ENCODE measurements around the gene SLC22A15. TPM values are rescaled to one million over a fixed set of nuclear protein-coding genes. Genes with fewer than 3 reads are reported as not detected.
"Not testable (repeated sequence)": the region's sequence is repeated elsewhere in the genome, so short reads cannot be mapped to it uniquely, and the experiment has no call there.

The SLC22A15 gene
- total RNA-seq, 2 experiments from 2014 or later, result 0.08 to 0.22 TPM

DNA sequence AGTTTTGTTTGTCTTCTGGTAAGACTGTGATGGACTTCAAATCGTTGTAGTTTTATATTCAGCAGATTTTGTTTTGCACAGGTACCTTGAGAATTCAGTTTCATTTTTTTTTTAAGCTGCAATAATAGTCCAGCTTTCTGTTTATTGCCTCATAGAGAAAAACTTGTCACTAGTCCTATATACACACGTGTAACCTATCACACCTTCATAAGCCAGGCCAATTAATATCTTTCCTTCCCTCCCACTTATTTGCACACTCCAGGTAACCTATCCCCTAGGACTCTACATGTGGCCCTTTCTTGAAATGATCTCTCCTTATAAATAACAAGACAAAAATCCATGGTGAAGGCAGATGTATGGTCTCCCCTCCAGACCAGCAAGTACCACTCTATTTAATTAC lies 62.4 kb downstream of the SLC22A15 start:
- H3K36me3 ChIP-seq (ENCODE audit: insufficient read depth, low read length), result no peaks in the 10 kb centered on the region
- H3K27ac Mint-ChIP-seq, result no peak overlapping the region
- ATAC-seq (ENCODE audit: poor library complexity) (no peak), DNase-seq (no peak)
- no peaks in the 10 kb centered on the region for H3K4me1 Mint-ChIP-seq (ENCODE audit: low read depth)
- no peaks in the 10 kb centered on the region for H3K36me3 Mint-ChIP-seq (ENCODE audit: low read depth)
- H3K4me1 ChIP-seq (ENCODE audit: insufficient read depth, low read length), result no peaks in the 10 kb centered on the region
- peaks cover 15% of the 10 kb centered on the region for H3K27me3 Mint-ChIP-seq
- no peak overlapping the region for H3K4me3 Mint-ChIP-seq
- no peaks in the 10 kb centered on the region for H3K9me3 ChIP-seq (ENCODE audit: control insufficient read depth in 1 of 2, insufficient read depth in 1 of 2, low read length in 2 of 2)
- H3K9me3 Mint-ChIP-seq, result no peaks in the 10 kb centered on the region
- CTCF ChIA-PET, result no interaction called here
- peaks cover 0 to 6% of the 10 kb centered on the region in 2 experiments for H3K27me3 ChIP-seq (ENCODE audit: control insufficient read depth in 1 of 2, insufficient read depth in 2 of 2, low read length in 2 of 2)
- H3K4me3 ChIP-seq (ENCODE audit: low read length), result no peak overlapping the region
- TF ChIP-seq CTCF (IDR thresholded peaks at IDR 0.05), result no peak
- POLR2A ChIA-PET, result no interaction called here
- no peak overlapping the region for H3K27ac ChIP-seq (ENCODE audit: low read depth in 1 of 2, low read length in 2 of 2)
- intact Hi-C loops (cut with DNase I, micrococcal nuclease), result no loop called here

DNA sequence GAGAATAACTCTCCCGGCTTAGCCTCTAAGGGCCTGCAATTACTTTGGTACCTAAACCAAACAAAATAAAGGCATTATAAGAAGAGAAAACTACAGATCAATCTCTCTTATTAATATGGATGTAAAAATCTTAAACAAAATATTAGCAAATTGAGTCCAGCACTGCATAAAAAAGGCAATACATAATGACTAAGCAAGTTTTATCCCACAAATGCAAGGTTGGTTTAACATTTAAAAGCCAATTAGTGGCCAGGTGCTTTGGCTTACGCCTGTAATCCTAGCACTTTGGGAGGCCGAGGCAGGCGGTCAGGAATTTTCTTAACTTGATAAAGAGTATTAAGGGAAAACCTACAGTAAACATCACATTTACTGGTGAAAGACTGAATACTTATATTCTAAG lies 67.8 kb downstream of the SLC22A15 start:
- ChIA-PET POLR2A (no interaction called here), CTCF (no interaction called here)
- H3K36me3 Mint-ChIP-seq (ENCODE audit: low read depth), result no peaks in the 10 kb centered on the region
- H3K4me1 Mint-ChIP-seq (ENCODE audit: low read depth), result no peaks in the 10 kb centered on the region
- no peak overlapping the region for H3K27ac Mint-ChIP-seq
- H3K27ac ChIP-seq (ENCODE audit: low read depth in 1 of 2, low read length in 2 of 2), result no peak overlapping the region
- peaks cover 26% of the 10 kb centered on the region for H3K27me3 Mint-ChIP-seq
- no peaks in the 10 kb centered on the region for H3K36me3 ChIP-seq (ENCODE audit: insufficient read depth, low read length)
- H3K9me3 Mint-ChIP-seq, result no peaks in the 10 kb centered on the region
- peaks cover 2 to 6% of the 10 kb centered on the region in 2 experiments for H3K27me3 ChIP-seq (ENCODE audit: control insufficient read depth in 1 of 2, insufficient read depth in 2 of 2, low read length in 2 of 2)
- no peak for ATAC-seq (ENCODE audit: poor library complexity)
- H3K4me3 Mint-ChIP-seq, result no peak overlapping the region
- no peaks in the 10 kb centered on the region for H3K4me1 ChIP-seq (ENCODE audit: insufficient read depth, low read length)
- DNase-seq, result no peak
- no peak overlapping the region for H3K4me3 ChIP-seq (ENCODE audit: low read length)
- TF ChIP-seq CTCF (IDR thresholded peaks at IDR 0.05), result no peak
- peaks cover 0 to 5% of the 10 kb centered on the region in 2 experiments for H3K9me3 ChIP-seq (ENCODE audit: control insufficient read depth in 1 of 2, insufficient read depth in 1 of 2, low read length in 2 of 2)
- intact Hi-C loops (cut with DNase I, micrococcal nuclease), result no loop called here

DNA sequence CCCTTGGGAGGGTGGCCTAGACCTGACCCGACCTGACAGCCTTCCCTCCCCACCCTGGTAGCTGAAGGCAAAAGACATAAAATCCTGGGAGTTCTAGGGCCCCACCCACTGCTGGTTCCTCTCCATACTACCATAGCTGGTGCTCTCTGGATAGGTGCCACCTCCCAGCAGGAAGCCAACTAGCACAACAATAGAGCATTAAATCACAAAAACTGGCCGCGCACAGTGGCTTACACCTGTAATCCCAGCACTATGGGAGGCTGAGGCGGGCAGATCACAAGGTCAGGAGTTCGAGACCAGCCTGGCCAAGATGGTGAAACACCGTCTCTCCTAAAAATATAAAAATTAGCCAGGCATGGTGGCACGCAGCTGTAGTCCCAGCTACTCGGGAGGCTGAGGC lies 70.6 kb downstream of the SLC22A15 start:
- H3K27me3 ChIP-seq (ENCODE audit: control insufficient read depth in 1 of 2, insufficient read depth in 2 of 2, low read length in 2 of 2); CTCF ChIA-PET; H3K36me3 Mint-ChIP-seq (ENCODE audit: low read depth); H3K4me1 Mint-ChIP-seq (ENCODE audit: low read depth); H3K27ac Mint-ChIP-seq; DNase-seq; intact Hi-C loops (cut with DNase I, micrococcal nuclease); H3K4me3 ChIP-seq (ENCODE audit: low read length); H3K4me3 Mint-ChIP-seq; H3K4me1 ChIP-seq (ENCODE audit: insufficient read depth, low read length); POLR2A ChIA-PET; ATAC-seq (ENCODE audit: poor library complexity); H3K9me3 Mint-ChIP-seq; H3K27ac ChIP-seq (ENCODE audit: low read depth in 1 of 2, low read length in 2 of 2); H3K36me3 ChIP-seq (ENCODE audit: insufficient read depth, low read length): not testable (repeated sequence)
- peaks cover 0 to 10% of the 10 kb centered on the region in 2 experiments for H3K9me3 ChIP-seq (ENCODE audit: control insufficient read depth in 1 of 2, insufficient read depth in 1 of 2, low read length in 2 of 2)
- peaks cover 24% of the 10 kb centered on the region for H3K27me3 Mint-ChIP-seq

DNA sequence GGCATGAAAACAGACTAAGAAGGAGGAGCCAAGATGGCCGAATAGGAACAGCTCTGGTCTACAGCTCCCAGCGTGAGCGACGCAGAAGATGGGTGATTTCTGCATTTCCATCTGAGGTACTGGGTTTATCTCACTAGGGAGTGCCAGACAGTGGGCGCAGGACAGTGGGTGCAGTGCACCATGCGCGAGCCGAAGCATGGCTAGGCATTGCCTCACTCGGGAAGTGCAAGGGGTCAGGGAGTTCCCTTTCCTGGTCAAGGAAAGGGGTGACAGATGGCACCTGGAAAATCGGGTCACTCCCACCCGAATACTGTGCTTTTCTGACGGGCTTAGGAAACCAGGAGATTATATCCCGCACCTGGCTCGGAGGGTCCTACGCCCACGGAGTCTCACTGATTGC lies 75.6 kb downstream of the SLC22A15 start:
- H3K27ac ChIP-seq (ENCODE audit: low read depth in 1 of 2, low read length in 2 of 2); H3K4me1 Mint-ChIP-seq (ENCODE audit: low read depth); H3K9me3 Mint-ChIP-seq; POLR2A ChIA-PET; H3K27me3 ChIP-seq (ENCODE audit: control insufficient read depth in 1 of 2, insufficient read depth in 2 of 2, low read length in 2 of 2); DNase-seq; ATAC-seq (ENCODE audit: poor library complexity); H3K4me3 Mint-ChIP-seq; H3K36me3 ChIP-seq (ENCODE audit: insufficient read depth, low read length); H3K4me3 ChIP-seq (ENCODE audit: low read length); H3K4me1 ChIP-seq (ENCODE audit: insufficient read depth, low read length); H3K27ac Mint-ChIP-seq; intact Hi-C loops (cut with DNase I, micrococcal nuclease); CTCF ChIA-PET; H3K36me3 Mint-ChIP-seq (ENCODE audit: low read depth): not testable (repeated sequence)
- peaks cover 0 to 15% of the 10 kb centered on the region in 2 experiments for H3K9me3 ChIP-seq (ENCODE audit: control insufficient read depth in 1 of 2, insufficient read depth in 1 of 2, low read length in 2 of 2)
- peaks cover 17% of the 10 kb centered on the region for H3K27me3 Mint-ChIP-seq
